Osteocyte (in vitro differentiated cells): ENCODE measurements around the gene PPP1R14B. TPM values are rescaled to one million over a fixed set of nuclear protein-coding genes. Genes with fewer than 3 reads are reported as not detected.
A peak's percentile ranks its signal among the peaks of the same experiment; 100 is the strongest.

Source experiments
- DNase-seq: peaks from one replicate; pipeline ENCODE4 v3.0.0; 2021; ENCODE audit warnings: mixed read lengths; ENCODE audit not compliant: unreplicated experiment; ENCODE audit errors: extremely low spot score
- H3K27ac Mint-ChIP-seq: one replicate; pipeline ENCODE4 v1.8.0; 2021; ENCODE audit warnings: mild to moderate bottlenecking, mixed read lengths; ENCODE audit not compliant: unreplicated experiment
- H3K27me3 Mint-ChIP-seq: one replicate; pipeline ENCODE4 v1.8.0; 2021; ENCODE audit warnings: mixed read lengths; ENCODE audit not compliant: unreplicated experiment
- H3K36me3 Mint-ChIP-seq: one replicate; pipeline ENCODE4 v1.8.0; 2021; ENCODE audit warnings: mixed read lengths; ENCODE audit not compliant: unreplicated experiment
- H3K4me1 Mint-ChIP-seq: one replicate; pipeline ENCODE4 v1.8.0; 2021; ENCODE audit warnings: mixed read lengths; ENCODE audit not compliant: unreplicated experiment
- H3K4me3 Mint-ChIP-seq: one replicate; pipeline ENCODE4 v1.8.0; 2021; ENCODE audit warnings: mild to moderate bottlenecking, moderate library complexity, mixed read lengths; ENCODE audit not compliant: unreplicated experiment
- H3K9me3 Mint-ChIP-seq: one replicate; pipeline ENCODE4 v1.8.0; 2021; ENCODE audit warnings: mixed read lengths; ENCODE audit not compliant: unreplicated experiment
- total RNA-seq: library from RNA; stranded (reverse); gene quantifications from 2 replicates; pipeline ENCODE4 v1.2.1, GENCODE V29; 2021
- TF ChIP-seq, protein P1 (sequence below): fragments of 200-600 bp; sonication (generic); IDR thresholded peaks from 2 replicates; pipeline ENCODE4 v1.5.0; 2021; ENCODE audit warnings: antibody characterized with exemption, mild to moderate bottlenecking, moderate library complexity

Gene PPP1R14B
- total RNA-seq, 1 donor from 2014 or later: 270 TPM

DNA sequence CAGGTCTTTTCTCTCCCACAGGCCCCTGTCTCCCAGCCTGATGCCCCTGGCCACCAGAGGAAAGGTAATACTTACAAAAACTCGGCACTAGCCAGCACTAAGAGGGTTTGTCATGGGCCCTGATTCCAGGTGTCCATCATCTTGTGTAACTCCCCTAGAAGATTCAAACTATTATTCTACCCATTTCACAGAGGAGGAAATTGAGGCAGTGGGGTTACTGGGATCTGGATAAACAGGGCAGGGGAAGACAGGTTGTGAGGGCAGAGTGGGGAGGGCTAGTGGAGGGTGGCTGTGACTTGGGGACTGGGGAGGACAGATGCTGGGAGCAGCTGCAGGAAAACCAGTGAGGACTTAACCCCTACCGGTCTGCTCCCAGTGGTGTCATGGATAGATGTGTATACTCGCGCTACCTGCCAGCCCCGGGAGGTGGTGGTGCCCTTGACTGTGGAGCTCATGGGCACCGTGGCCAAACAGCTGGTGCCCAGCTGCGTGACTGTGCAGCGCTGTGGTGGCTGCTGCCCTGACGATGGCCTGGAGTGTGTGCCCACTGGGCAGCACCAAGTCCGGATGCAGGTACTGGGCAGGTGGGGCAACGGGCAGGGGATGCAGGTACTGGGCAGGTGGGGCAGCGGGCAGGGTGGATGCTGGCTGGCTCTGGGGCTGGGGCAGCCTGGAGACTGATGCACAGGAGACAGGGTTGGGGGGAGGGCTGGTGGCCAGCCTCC lies 11.1 kb downstream of the PPP1R14B start:
- Mint-ChIP-seq H3K4me3 (peak overlapping the region; percentile 78), H3K4me1 (peaks cover 41% of the 10 kb centered on the region), H3K27me3 (no peaks in the 10 kb centered on the region), H3K27ac (peak overlapping the region; percentile 56), H3K36me3 (peaks cover 2% of the 10 kb centered on the region), H3K9me3 (no peaks in the 10 kb centered on the region)
- no peak for DNase-seq
- TF ChIP-seq, protein P1, sequence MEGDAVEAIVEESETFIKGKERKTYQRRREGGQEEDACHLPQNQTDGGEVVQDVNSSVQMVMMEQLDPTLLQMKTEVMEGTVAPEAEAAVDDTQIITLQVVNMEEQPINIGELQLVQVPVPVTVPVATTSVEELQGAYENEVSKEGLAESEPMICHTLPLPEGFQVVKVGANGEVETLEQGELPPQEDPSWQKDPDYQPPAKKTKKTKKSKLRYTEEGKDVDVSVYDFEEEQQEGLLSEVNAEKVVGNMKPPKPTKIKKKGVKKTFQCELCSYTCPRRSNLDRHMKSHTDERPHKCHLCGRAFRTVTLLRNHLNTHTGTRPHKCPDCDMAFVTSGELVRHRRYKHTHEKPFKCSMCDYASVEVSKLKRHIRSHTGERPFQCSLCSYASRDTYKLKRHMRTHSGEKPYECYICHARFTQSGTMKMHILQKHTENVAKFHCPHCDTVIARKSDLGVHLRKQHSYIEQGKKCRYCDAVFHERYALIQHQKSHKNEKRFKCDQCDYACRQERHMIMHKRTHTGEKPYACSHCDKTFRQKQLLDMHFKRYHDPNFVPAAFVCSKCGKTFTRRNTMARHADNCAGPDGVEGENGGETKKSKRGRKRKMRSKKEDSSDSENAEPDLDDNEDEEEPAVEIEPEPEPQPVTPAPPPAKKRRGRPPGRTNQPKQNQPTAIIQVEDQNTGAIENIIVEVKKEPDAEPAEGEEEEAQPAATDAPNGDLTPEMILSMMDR: no peak

DNA sequence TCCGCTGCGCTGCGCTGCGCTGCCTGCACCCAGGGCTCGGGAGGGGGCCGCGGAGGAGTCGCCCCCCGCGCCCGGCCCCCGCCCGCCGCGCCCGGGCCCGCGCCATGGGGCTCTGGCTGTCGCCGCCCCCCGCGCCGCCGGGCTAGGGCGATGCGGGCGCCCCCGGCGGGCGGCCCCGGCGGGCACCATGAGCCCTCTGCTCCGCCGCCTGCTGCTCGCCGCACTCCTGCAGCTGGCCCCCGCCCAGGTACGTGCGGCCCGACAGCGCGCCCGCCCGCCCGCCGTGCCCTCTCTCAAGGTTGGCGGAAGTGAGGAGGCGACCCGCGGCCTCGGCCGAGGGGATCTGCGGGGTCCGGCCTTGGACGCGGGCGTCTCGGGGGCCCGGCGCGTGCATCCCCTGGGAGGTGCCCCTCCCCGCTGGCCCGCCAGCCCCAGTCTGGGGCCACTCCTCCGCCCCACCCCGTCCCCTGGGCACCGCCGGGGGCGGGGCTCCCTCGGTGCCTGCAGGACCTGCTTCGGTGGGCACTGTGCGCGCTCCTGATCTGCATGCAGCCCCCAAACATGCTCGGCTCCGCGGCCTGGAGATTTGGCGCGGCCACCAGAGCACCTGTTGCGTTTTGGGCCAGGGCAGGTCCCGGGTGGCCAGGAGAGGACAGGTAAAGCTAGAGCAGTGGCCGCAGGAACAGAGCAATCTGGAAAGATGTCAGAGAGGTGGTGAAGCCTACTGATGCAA lies 11.9 kb downstream of the PPP1R14B start:
- Mint-ChIP-seq H3K36me3 (peaks cover 2% of the 10 kb centered on the region), H3K4me1 (peaks cover 36% of the 10 kb centered on the region), H3K9me3 (no peaks in the 10 kb centered on the region), H3K27ac (peak overlapping the region; percentile 56), H3K27me3 (no peaks in the 10 kb centered on the region), H3K4me3 (peak overlapping the region; percentile 78)
- DNase-seq: no peak
- TF ChIP-seq, protein P1: no peak

DNA sequence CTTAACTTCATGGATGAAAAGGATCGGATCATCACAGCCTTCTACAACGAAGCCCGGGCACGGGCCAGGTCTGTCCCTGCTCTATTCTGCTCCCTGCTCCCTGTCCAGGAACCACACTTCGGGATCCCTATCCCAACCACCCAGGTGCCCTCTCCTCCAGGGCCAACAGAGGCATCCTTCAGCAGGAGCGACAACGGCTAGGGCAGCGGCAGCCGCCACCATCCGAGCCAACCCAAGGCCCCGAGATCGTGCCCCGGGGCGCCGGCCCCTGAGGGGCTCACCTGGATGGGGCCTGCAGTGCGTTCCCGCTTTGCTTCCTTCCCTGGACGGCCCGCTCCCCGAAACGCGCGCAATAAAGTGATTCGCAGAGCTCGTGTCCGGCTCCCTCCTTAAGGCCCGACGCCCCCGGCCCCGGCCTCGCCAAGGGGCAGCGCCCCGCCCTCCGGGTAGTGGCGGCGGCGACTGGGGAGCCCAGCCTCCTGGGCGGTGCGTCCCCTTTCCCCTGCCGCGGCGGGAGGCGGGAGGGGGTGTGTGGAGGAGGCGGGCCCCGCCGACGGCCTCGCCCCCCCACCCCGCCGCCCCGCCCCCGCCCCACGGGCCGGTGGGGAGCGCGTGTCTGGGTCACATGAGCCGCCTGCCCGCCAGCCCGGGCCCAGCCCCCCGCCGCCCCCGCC lies 12.7 kb downstream of the PPP1R14B start, which contains the start of gene VEGFB:
Gene VEGFB (plus strand): TSS at position 672 of the 674 bp plus-strand sequence. CDS start 250 bp downstream, outside the sequence.
- H3K4me1 Mint-ChIP-seq: peaks cover 44% of the 10 kb centered on the region
- peaks cover 2% of the 10 kb centered on the region for H3K36me3 Mint-ChIP-seq
- DNase-seq: no peak
- peak within 1 kb of the TSS; percentile 78 for H3K4me3 Mint-ChIP-seq
- peak within 1 kb of the TSS; percentile 57 for H3K27ac Mint-ChIP-seq
- no peaks in the 10 kb centered on the region for H3K9me3 Mint-ChIP-seq
- H3K27me3 Mint-ChIP-seq: no peaks in the 10 kb centered on the region
- TF ChIP-seq, protein P1: no peak

DNA sequence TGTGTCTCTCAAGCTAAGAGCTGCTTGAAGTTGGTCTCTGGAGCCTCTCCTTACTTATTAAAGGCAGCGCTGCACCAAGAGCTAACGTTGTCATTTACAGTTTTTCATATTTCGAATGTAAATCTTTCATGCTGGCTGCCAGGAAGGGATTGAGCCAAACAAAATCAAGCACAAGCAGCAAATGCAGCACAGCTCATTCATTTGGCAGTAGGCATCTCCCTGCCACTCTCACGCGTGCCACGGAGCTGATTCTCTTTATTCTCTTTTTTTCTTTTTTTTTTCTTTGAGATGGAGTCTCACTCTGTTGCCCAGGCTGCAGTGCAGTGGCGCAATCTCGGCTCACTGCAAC lies 13.8 kb downstream of the PPP1R14B start:
- no peak for DNase-seq
- H3K4me3 Mint-ChIP-seq: peak overlapping the region; percentile 40
- H3K27ac Mint-ChIP-seq: no peak overlapping the region
- TF ChIP-seq, protein P1: no peak
- H3K27me3 Mint-ChIP-seq: no peaks in the 10 kb centered on the region
- H3K9me3 Mint-ChIP-seq: no peaks in the 10 kb centered on the region
- H3K36me3 Mint-ChIP-seq: peaks cover 2% of the 10 kb centered on the region
- H3K4me1 Mint-ChIP-seq: peaks cover 46% of the 10 kb centered on the region
